ENCODE measurements around the gene SYT9.

The SYT9 gene

GRCh38 chr11:7428196-7428595 is 176.5 kb downstream of the SYT9 start:
- DNase-seq: no peak

GRCh38 chr11:7430496-7430895 is 178.8 kb downstream of the SYT9 start:
- DNase-seq: no peak

- no peak for DNase-seq
Measured at GRCh38 chr11:7435176-7435575, 183.5 kb downstream of the SYT9 start.

GRCh38 chr11:7436146-7436545 is 184.4 kb downstream of the SYT9 start:
- DNase-seq: no peak

- no peak for DNase-seq
Measured at GRCh38 chr11:7436657-7437056, 185.0 kb downstream of the SYT9 start.

- DNase-seq: no peak
Measured at GRCh38 chr11:7437696-7438095, 186.0 kb downstream of the SYT9 start.

- no peak for DNase-seq
Measured at GRCh38 chr11:7439746-7440320, 188.1 kb downstream of the SYT9 start.

GRCh38 chr11:7442588-7443215 is 191.0 kb downstream of the SYT9 start:
- peak in 12 of 14 donors; percentile 3 to 68 (median 38) for DNase-seq

GRCh38 chr11:7444091-7444981 is 192.6 kb downstream of the SYT9 start:
- no peak for DNase-seq

GRCh38 chr11:7445564-7445963 is 193.9 kb downstream of the SYT9 start:
- DNase-seq: peak in 1 of 14 donors; percentile 40

- DNase-seq: no peak
Measured at GRCh38 chr11:7448201-7448600, 196.5 kb downstream of the SYT9 start.

- no peak for DNase-seq
Measured at GRCh38 chr11:7449211-7449840, 197.6 kb downstream of the SYT9 start.

- no peak for DNase-seq
Measured at GRCh38 chr11:7449841-7450214, 198.1 kb downstream of the SYT9 start.

GRCh38 chr11:7450836-7451235 is 199.1 kb downstream of the SYT9 start:
- DNase-seq: no peak

- no peak for DNase-seq
Measured at GRCh38 chr11:7451520-7451919, 199.8 kb downstream of the SYT9 start.

- no peak for DNase-seq
Measured at GRCh38 chr11:7451952-7452494, 200.3 kb downstream of the SYT9 start.

- DNase-seq: no peak
Measured at GRCh38 chr11:7454854-7455253, 203.2 kb downstream of the SYT9 start.

- no peak for DNase-seq
Measured at GRCh38 chr11:7457211-7457610, 205.5 kb downstream of the SYT9 start.

GRCh38 chr11:7462706-7463105 is 211.0 kb downstream of the SYT9 start:
- DNase-seq: no peak

- DNase-seq: no peak
Measured at GRCh38 chr11:7467652-7468051, 215.9 kb downstream of the SYT9 start.

GRCh38 chr11:7469351-7469865 is 217.7 kb downstream of the SYT9 start:
- no peak for DNase-seq

- no peak for DNase-seq
Measured at GRCh38 chr11:7471071-7471470, 219.4 kb downstream of the SYT9 start.

GRCh38 chr11:7473717-7474116 is 222.0 kb downstream of the SYT9 start:
- DNase-seq: no peak

Measured in C1 segment of cervical spinal cord (tissue), 14 donors.